HG02981 (cell line): ENCODE measurements around the gene ARHGAP32.

Source experiments
- ATAC-seq: cut with Tn5 transposase; IDR thresholded peaks from one replicate; pipeline ENCODE4 v1.9.1; 2021; ENCODE audit warnings: mild to moderate bottlenecking, moderate library complexity; ENCODE audit not compliant: unreplicated experiment

Gene ARHGAP32

DNA sequence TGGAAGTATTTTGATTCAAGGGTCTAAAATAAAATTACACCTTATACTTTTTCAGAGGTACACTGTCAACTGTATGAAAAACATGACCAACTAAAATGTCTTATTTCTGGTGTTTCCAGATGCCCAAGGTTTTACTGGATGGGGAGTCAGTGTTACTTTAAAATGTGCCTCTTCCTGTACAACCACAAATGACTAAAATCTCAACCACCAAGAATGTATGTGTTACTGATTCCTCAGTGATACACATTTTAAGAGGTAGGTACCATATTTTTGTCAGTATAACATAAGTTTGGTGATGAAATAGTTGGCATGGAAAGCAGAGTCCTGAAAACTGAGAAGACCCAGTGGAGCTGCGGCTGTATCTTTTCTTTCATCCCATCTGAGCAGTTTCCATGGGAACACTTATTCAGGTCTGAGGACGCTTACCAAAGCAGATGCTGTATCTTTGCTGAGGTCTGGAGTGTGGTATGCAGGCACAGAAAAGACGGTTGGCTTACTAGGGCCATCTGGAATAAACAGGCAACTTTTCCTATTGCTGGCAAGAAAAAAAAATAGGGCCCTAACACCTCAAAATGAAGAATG lies 228.3 kb downstream of the ARHGAP32 start:
- ATAC-seq, result no peak

DNA sequence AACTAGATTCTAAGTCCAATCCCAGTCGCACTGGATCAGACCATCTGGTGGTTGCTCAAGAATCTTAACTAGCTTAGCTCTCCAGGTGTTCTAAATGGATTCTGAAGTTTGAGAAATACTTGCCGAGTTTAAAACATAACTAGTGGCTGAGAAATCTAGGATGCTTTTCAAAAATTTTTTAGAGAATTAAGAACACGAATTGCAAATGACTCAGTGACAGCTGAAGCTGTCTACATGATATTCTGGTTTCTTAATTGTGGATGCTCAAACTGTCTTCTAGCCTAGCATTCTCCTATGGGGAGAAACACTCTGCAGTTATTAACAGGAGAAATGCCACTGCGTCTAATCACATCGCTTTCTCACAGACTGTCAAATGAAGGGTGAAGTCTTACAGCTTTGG lies 229.2 kb downstream of the ARHGAP32 start:
- no peak for ATAC-seq

DNA sequence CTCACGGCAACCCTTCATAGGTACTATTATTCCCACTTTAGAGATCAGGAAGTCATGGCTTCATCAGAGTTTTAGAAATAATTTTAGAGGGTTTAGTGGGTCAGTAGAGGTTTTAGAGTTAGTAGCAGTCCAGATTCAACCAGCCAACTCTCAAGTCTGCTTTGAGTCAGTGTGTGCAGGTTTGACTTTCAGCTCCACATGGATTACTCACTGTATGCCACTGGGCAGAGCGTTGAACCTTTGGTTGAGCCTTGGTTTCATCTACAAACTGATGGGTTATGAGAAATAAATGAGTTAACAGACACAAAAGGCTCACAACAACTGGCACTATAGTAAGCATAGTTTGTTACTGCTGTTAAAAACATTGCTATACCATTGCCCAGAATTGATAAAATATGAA lies 230.5 kb downstream of the ARHGAP32 start:
- no peak for ATAC-seq

DNA sequence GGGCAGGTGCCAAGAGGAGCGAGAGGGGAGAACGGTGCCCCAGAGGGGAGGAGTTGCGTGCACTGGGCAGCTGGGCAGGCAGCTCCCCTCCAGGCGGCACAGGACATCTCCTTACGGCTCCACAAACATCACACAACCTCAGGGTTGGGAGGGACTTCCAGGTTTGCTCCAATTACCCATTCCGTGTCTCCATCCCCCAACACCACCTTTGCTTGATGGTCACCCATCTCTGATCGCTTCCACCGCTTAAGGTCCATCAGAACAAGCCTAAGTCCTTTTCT lies 235.0 kb downstream of the ARHGAP32 start:
- ATAC-seq, result no peak

DNA sequence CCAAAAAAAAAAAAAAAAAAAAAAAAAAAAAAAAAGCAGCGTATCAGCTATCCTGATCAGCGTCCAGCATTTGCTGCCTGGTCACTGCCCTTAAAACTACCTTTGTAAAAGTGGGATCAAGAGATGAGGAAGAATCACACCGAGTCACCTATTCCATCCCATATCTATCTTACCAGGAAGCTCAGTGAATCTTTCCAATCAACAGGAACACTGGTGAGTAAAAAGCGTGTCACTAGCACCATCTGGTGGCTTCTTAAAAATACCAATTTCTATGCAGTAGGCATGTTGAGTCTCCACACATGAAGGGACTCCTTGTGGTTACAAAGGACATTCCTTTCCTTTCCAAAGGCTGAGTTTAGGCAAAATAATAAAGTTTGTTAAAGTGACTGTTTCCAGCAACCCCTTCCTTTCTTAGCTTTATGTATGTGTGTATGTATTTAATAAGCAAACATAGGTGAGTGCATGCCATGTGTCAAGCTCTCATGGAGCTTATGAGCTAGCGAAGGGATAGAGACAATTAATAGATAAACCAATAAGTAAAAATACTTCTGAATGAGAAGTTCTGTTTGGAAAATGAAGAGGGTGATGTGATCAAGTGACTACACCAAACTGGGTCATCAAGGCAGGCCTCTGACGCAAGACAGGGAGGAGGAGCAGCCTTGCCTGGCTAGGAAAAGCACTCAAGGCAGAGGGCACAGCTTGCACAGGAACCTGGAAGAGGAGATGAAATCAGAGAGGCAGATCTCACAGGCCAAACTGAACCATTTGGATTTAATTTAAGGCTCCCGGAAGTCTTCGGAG lies 235.5 kb downstream of the ARHGAP32 start:
- peak; percentile 65 for ATAC-seq

DNA sequence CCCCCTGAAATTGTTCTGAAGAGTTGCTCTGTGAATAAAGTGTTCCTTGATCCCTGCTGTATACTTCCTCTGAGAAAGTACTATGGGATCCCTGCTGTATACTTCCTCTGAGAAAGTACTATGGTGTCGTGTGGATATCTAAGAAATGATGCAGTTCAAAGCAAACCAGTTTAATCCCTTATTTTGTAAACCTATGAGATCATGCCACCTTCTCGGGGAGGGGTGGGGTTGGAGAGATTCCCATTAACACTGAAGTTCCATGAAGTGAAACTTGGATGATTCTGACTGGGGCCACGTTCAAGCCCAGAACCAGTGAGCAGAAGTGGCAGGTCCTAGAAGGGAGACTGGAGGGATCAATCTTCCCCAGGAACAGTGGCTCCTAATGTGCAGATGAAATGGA lies 236.5 kb downstream of the ARHGAP32 start:
- ATAC-seq, result no peak

DNA sequence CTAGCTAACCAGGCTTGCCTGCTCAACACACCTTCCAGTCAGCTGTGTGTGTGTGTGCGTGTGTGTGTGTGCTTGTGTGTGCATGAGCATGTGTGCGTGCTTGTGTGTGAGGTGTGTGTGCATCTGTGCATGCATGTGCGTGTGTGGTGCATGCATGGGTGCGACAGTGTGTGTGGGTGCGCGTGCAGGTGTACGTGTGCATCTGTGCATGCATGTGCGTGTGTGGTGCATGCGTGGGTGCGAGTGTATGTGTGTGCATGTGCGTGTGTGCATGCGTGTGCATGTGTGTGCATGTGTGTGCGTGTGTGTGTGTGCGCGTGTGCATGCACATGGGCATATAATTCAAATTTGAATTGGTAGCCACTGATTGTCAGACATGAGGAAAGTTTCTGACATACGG lies 239.0 kb downstream of the ARHGAP32 start:
- no peak for ATAC-seq

DNA sequence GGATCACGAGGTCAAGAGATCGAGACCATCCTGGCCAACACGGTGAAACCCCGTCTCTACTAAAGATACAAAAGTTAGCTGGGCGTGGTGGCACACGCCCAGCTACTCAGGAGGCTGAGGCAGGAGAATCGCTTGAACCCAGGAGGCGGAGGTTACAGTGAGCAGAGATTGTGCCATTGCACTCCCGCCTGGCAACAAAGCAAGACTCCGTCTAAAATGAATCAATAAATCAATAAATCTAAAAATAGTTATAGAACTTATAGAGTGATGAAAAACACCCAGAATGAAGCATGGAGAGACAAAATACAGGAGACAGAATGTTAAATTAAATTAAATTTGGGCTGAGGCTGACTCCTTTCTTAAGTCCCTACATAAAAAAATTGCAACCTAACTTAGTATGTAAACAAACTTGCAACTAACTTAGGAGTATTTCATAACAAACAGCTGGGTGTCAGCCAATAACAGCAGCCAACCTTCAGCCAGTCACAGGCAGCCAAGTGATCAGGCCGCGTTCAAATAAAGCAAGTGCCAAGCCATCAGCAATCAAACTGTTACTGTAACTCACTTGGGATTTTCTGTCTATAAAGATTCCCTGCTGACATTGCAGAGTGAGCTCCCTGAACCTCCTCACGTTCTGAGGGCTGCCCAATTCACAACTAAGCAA lies 242.2 kb downstream of the ARHGAP32 start:
- ATAC-seq, result no peak

DNA sequence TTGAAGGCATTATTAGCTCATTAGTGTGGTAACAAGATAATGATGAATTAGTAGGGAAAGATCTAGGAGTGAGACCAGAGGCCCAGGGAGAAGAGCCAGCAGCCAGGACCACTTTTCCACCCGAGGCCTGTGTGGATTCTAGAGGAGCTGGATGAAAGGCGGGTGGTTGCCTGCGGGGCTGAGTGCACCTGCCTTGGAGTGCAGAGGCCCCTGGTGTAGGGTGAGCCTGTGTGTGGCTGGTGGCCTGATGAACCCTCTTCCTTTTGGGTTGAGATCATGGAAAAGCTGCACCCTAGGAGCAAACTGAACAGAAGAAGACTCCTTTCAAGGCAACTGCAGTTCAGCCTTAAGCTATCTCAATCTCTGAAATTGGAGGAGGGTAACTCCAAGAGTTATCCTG lies 243.5 kb downstream of the ARHGAP32 start:
- no peak for ATAC-seq

DNA sequence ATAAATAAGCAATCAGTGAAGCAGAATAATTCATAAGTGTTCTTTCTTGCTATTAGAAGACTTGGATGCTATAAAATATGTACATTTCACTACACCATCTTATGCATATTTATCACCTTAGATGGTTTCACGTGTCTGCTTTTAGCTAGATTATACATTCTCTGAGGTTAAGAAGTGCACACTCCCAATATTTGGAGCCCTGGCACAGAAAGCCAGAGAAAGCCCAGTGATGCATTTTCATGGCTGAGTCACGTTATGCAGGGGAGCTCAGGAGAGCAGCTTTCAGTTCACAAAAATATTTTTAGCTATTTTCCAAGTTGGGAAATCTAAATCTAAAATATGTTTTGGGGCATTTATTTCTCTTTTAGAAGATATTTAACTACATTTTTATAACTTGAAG lies 244.4 kb downstream of the ARHGAP32 start:
- ATAC-seq, result no peak

DNA sequence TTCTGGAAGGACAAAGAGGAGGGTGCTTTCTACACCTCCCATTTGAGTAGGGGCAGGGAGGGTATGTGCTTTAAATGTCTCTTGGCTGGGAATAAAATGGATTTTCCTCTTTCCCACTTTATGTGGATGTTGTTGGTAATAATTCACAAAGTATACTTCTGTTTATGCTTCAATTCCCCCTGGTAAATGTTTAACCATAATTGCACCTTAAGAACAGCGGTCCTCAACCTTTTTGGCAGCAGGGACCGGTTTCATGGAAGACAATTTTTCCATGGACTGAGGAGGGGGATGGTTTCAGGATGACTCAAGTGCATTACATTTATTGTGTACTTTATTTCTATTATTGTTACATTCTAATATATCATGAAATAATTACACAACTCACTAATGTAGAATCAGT lies 245.5 kb downstream of the ARHGAP32 start:
- no peak for ATAC-seq

DNA sequence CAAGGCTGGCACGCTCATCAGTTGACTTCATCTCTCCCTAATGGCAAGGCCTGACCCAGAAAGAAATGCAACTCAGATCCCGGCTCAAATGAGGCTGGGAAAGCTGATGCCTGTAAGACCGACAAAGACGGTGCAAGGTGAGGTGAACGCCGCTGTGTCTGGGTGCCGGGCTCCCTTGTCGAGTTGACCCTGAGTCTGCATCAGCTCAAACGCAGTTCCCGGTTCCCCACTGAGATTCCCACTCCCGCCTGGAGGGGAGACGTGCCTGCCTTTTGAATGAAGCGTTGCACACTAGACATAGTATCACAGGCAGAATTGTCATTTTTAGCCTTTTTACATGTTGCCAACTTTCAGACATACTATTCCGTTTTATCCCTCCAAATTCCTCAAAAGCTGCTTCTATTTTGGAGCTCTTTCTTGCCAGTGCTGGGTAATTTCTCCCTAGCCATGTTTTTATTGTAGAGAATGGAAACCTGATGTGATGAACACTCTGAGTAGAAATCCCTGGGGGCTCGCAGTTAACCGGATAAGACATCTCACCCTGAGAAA lies 248.6 kb downstream of the ARHGAP32 start:
- no peak for ATAC-seq

DNA sequence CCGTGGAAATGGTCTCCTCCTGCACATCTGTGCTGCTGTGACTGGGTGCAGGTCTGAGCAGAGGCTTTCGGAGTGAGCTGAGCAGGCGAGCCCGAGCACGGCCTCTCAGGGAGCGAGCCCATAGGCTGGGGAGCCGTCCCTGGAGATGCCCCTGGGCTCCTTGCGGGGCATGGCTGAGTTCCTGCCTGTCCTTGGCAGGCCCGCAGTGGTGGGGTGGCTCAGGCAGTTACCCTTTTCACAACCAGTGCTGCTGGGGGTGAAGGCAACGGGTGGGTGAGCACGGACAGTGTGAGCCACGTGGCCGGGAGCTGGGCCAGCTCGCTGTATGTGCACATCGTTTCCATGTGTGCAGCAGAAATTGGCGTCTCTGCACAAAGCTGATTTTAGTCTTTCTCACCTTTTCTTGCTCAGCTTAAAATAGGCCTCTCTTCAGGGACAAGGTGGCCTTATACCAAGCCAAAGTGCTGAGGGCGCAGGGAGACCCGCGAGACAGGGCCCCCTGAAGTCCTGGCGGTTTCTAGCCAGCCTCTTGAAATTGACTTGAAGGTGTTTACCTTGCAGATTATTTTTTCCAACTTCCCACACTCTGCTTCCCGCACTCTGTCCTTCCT lies 249.2 kb downstream of the ARHGAP32 start, which contains the start of gene TP53AIP1:
Gene TP53AIP1, minus strand, starts transcription at position 55 of the 611 bp plus-strand sequence. CDS start 5,053 bp downstream, outside the sequence.
- ATAC-seq, result no peak

DNA sequence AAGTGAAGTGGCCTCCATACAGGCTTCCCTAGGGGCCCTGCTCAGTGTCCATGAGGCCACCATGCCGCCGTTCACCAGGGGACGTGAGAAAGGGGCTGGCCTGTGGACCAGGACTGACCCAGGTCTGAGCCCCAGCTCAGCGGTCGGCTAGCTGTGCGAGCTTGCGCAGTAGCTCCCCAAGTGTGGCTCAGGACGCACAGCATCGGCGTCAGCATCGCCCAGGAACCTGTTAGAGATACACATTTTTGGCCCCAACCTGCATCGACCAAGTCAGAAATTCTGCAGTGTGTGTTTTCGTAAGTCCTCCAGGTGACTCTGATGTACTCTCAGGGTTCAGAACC lies 249.9 kb downstream of the ARHGAP32 start:
- ATAC-seq, result no peak

DNA sequence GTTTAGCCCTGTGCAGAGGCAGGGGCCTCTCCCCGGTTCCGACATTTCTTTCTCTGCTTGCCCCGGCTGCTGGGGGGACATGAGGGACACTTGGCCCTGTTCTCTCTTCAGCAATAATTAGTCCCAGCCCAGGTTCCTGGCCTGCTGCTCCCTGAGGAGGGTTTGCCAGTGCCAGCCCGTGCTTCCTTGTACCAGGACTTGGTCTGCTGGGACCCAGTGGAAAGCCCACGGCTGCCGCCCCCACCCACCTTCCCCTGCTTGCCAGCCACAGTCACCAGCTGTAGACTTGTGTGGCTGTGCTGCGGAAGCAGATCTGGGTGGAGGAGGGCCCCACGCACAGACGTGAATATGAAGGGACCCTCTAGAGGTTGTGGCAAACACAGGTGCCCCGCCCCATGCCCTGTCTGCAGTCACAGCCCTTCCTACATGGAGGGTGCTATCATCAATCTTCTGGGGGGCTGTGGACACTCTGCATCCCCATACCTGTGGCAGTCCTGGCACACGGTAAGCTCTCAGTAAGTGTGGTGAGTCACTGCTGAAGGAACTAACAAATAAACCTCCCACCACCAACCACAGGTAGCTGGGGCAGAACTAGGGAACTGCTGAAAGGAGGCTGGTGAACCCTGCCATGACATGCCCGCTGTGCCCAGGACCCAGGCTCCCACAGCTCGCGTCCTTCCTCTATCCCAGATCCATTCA lies 250.4 kb downstream of the ARHGAP32 start:
- ATAC-seq, result no peak

DNA sequence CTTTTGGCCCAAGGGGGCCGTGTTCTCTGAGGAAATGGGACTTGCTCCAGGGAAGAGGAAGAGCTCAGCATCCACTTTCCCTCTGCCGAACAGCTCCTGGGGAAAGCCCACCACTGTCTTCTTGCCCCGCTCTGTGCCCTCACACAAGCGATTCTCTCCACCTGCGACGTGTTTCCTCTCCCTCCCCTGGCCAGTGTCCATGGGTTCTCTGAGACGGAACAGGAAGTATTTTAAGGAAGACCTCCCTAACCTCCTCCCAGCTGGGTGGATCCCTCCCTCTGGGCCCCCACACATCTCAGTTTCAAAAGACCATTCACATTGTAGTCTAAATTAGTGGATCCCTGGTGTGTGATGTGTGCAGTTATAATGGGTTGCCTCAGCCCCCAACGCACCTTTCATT lies 251.0 kb downstream of the ARHGAP32 start:
- ATAC-seq, result no peak

DNA sequence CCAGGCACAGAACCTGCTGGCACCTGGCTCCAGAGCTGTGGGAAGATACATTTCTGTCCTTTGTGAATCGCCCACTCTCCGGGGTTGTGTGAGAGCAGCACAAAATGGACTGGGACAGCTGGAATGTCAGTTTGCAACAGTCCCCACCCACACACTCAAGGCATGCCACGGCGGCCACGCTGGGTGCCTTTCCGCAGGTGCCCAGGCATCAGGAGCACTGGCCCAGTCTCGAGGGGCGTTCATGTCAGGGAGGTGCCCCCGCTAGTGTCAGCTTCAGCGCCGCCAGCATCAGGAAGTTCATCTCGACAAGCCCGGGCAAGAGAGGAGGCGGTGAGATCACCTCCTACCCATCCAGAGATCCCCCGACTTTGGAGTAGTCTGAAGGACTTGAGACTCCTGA lies 251.5 kb downstream of the ARHGAP32 start:
- ATAC-seq, result no peak

DNA sequence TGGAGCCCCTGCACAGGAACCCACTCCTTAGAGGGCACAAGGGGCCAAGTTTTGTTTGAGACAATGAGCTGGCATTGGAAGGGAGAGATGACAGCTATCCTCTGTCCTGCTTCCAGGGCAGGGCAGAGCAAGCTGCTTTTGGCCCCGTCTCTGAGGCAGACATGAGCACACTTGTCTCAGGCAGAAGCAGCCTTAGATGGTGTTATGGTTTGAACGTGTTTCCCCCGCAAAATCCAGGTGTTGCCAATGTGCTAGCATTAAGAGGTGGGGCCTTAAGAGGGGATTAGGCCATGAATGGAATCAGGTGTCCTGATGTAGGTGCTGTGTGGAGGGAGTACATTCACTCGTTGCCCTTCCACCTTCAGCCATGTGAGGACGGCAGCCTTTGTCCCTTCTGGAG lies 252.0 kb downstream of the ARHGAP32 start:
- ATAC-seq, result no peak

DNA sequence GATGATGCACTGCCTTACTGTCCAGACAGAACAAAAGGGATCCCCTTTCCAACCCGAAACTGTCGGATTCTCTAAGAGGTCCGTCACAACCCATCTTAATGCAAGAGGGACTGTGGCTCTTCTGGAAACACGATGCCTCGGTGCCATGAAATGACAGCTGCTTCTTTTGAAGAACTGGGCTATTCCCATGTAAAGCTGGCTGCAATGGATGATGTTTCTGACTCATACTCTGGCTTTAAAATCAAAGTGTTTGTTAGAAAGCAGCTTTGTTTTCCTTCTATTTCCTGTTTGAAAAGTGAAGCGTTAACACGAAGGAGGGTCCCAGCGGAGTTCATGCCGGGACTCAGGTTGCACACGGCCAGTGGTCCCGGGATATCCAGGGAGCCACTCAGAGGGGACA lies 252.5 kb downstream of the ARHGAP32 start:
- ATAC-seq, result no peak

DNA sequence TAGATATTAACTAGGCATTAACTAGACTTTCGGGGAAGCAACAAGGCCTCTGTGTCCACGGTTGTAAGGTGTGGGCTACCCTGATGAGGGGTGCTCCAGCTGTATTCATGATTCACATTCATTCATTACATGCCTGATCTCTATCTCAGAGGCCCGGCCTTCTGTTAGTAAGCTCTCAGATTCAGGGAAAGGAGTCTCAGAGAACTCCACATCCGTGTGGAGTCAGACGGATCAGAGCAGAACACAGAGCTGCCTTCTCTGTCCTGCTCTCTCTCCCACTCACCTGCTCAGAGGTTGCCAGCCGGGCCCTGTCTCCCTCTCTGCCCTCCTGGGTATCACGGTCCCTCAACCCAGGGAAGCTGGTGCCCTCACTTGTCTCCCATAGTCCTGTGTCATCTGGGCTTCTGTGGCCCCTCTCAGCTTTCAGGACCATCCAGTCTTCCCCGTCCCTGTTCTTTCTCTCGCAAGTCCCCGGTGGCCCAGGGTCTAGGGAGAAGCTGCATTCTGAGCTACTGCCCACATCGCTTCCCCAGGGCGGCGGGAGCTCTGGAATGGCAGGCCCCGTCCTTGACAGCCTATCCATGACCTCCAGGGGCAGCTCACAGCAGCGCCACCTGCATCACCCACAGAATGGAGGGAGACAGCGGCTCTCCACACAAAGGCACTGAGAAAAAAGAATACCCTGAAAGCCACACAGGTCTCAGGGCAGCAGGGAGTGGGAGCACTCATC lies 253.8 kb downstream of the ARHGAP32 start:
- ATAC-seq, result no peak
